ENCODE measurements around the gene MPO. TPM values are rescaled to one million over a fixed set of nuclear protein-coding genes. Genes with fewer than 3 reads are reported as not detected.
A peak's percentile ranks its signal among the peaks of the same experiment; 100 is the strongest.

Gene MPO
- total RNA-seq, 1 experiment from 2014 or later = not detected

- no CpG with 5 or more reads among the region's 20 CpGs for WGBS (ENCODE audit: extremely low coverage, insufficient read length, low lambda C conversion rate)
- Histone ChIP-seq H3K4me2 (ENCODE audit: insufficient read depth, insufficient read length, low read length) (no peak overlapping the region), H4K20me1 (ENCODE audit: control insufficient read depth, insufficient read depth, insufficient read length) (no peaks in the 10 kb centered on the region), H3T11ph (ENCODE audit: low read length) (no peak overlapping the region), H2BK20ac (ENCODE audit: low read depth, low read length, poor library complexity, severe bottlenecking) (no peak overlapping the region), H3K56ac (ENCODE audit: insufficient read length, low read depth, low read length) (no peak overlapping the region), H3K79me2 (ENCODE audit: insufficient read depth, low read length) (no peaks in the 10 kb centered on the region), H2BK15ac (ENCODE audit: low read depth, low read length) (no peak overlapping the region), H3K4ac (ENCODE audit: low read depth, low read length) (no peak overlapping the region), H2BK12ac (ENCODE audit: insufficient read length, low read depth, low read length) (no peak overlapping the region), H3K27ac (ENCODE audit: insufficient read length, low read depth, low read length) (no peak overlapping the region), H3K27me3 (ENCODE audit: insufficient read depth, low read length) (no peaks in the 10 kb centered on the region), H3K18ac (ENCODE audit: insufficient read length, low read depth, low read length) (no peak overlapping the region), H2AFZ (ENCODE audit: low read length) (no peak overlapping the region), H2BK120ac (ENCODE audit: low read depth, low read length, poor library complexity, severe bottlenecking) (no peak overlapping the region), H3K9ac (ENCODE audit: extremely low read depth, insufficient read length, low read length) (no peak overlapping the region), H3K14ac (ENCODE audit: insufficient read depth, low read length) (no peak overlapping the region; the same call in 1 of the 2 replicates), H3K79me1 (ENCODE audit: insufficient read depth, low read depth, low read length, poor library complexity, severe bottlenecking) (no peaks in the 10 kb centered on the region), H2BK5ac (ENCODE audit: insufficient read length, low read length) (no peak overlapping the region), H3K4me1 (ENCODE audit: insufficient read depth, low read length) (no peaks in the 10 kb centered on the region), H3K9me3 (ENCODE audit: control insufficient read depth, low read depth, low read length) (no peaks in the 10 kb centered on the region), H3K23ac (ENCODE audit: insufficient read length, low read depth, low read length) (no peak overlapping the region), H2AK5ac (ENCODE audit: insufficient read length, low read length) (no peak overlapping the region), H4K91ac (ENCODE audit: insufficient read length, low read depth, low read length) (no peak overlapping the region), H4K5ac (ENCODE audit: insufficient read length, low read depth, low read length) (no peak overlapping the region), H3K23me2 (ENCODE audit: insufficient read length, low read depth, low read length, poor library complexity, severe bottlenecking) (no peaks in the 10 kb centered on the region), H4K8ac (replicated peaks; ENCODE audit: insufficient read length, low read depth, low read length) (no peak overlapping the region)
- Mint-ChIP-seq H3K27ac (no peak overlapping the region; a peak in 1 of 7 replicates), H3K9me3 (no peaks in the 10 kb centered on the region), H3K27me3 (ENCODE audit: low read depth) (peaks cover 2% of the 10 kb centered on the region; the same call in 1 of the 2 replicates), H3K4me1 (peaks cover 5 to 30% of the 10 kb centered on the region in 2 experiments), H3K36me3 (ENCODE audit: insufficient read depth in 1 of 3, low read depth in 3 of 3) (no peaks in the 10 kb centered on the region), H3K4me3 (no peak overlapping the region)
- DNase-seq = peak; percentile 40
- no peak for TF ChIP-seq CTCF (conservative IDR thresholded peaks at IDR 0.05)
Observed at GRCh38 chr17:58307468-58308172, 26.9 kb upstream of the MPO start.
